HG03520 (cell line): ENCODE results near the gene BOK.
"Not testable (repeated sequence)": the region's sequence is repeated elsewhere in the genome, so short reads cannot be mapped to it uniquely, and the experiment has no call there.

Experiments used
- ATAC-seq: cut with Tn5 transposase; IDR thresholded peaks from one replicate; pipeline ENCODE4 v1.9.1; 2021; ENCODE audit warnings: mild to moderate bottlenecking, moderate library complexity; ENCODE audit not compliant: unreplicated experiment

BOK gene

GRCh38 chr2:241571821-241572620 is 13.5 kb downstream of the BOK start:
- ATAC-seq, result no peak

- not testable (repeated sequence) for ATAC-seq
Observed at GRCh38 chr2:241572915-241573651, 14.5 kb downstream of the BOK start.

- ATAC-seq, result no peak
Observed at GRCh38 chr2:241573741-241574140, 15.2 kb downstream of the BOK start.

GRCh38 chr2:241574911-241575623 is 16.5 kb downstream of the BOK start:
- ATAC-seq, result no peak

GRCh38 chr2:241575624-241576292 is 17.2 kb downstream of the BOK start:
- ATAC-seq, result no peak

- no peak for ATAC-seq
Observed at GRCh38 chr2:241576293-241576654, 17.7 kb downstream of the BOK start.

GRCh38 chr2:241577413-241578122 is 19.0 kb downstream of the BOK start:
- no peak for ATAC-seq

GRCh38 chr2:241579281-241579680 is 20.7 kb downstream of the BOK start:
- no peak for ATAC-seq

GRCh38 chr2:241582328-241582727 is 23.8 kb downstream of the BOK start:
- ATAC-seq, result no peak

- no peak for ATAC-seq
Observed at GRCh38 chr2:241582806-241583205, 24.3 kb downstream of the BOK start.

- no peak for ATAC-seq
Observed at GRCh38 chr2:241584436-241584835, 25.9 kb downstream of the BOK start.

- no peak for ATAC-seq
Observed at GRCh38 chr2:241586564-241587264, 28.2 kb downstream of the BOK start.

- not testable (repeated sequence) for ATAC-seq
Observed at GRCh38 chr2:241589863-241590262, 31.3 kb downstream of the BOK start.

- ATAC-seq, result not testable (repeated sequence)
Observed at GRCh38 chr2:241590496-241591455, 32.2 kb downstream of the BOK start.

- ATAC-seq, result no peak
Observed at GRCh38 chr2:241592126-241592845, 33.7 kb downstream of the BOK start.

GRCh38 chr2:241593271-241593670 is 34.7 kb downstream of the BOK start:
- no peak for ATAC-seq

GRCh38 chr2:241595600-241596140 is 37.1 kb downstream of the BOK start:
- no peak for ATAC-seq

- no peak for ATAC-seq
Observed at GRCh38 chr2:241597561-241597960, 39.0 kb downstream of the BOK start.
